DOHH2 (cell line): ENCODE data around the gene DCAF15.

Experiments
- H3F3A ChIP-seq: fragments of 200-600 bp; sonication (generic), shearing (Covaris generic); 2 replicates; pipeline ENCODE4 v1.6.0; 2016; ENCODE audit warnings: antibody characterized with exemption, mild to moderate bottlenecking; ENCODE audit not compliant: control insufficient read depth, insufficient read depth
- H3K27ac ChIP-seq: fragments of 200-600 bp; sonication (generic); 2 replicates; pipeline ENCODE4 v1.5.1; 2014; ENCODE audit warnings: low read depth, mild to moderate bottlenecking, low read length, moderate library complexity
- H3K27me3 ChIP-seq: fragments of 200-600 bp; sonication (generic); 2 replicates; pipeline ENCODE4 v1.6.1; 2014; ENCODE audit warnings: mild to moderate bottlenecking, low read length, mixed read lengths; ENCODE audit not compliant: control insufficient read depth
- H3K36me3 ChIP-seq: fragments of 200-600 bp; sonication (generic); 2 replicates; pipeline ENCODE4 v1.6.1; 2014; ENCODE audit warnings: mild to moderate bottlenecking, low read length, moderate library complexity, mixed read lengths; ENCODE audit not compliant: control insufficient read depth
- H3K4me1 ChIP-seq: fragments of 200-600 bp; sonication (generic); 2 replicates; pipeline ENCODE4 v1.6.1; 2014; ENCODE audit warnings: mild to moderate bottlenecking, low read length, mixed read lengths; ENCODE audit not compliant: control insufficient read depth
- H3K4me2 ChIP-seq: fragments of 200-600 bp; sonication (generic); 2 replicates; pipeline ENCODE4 v1.6.0; 2014; ENCODE audit warnings: mild to moderate bottlenecking, low read length, moderate library complexity
- H3K4me3 ChIP-seq: fragments of 200-600 bp; sonication (generic); 2 replicates; pipeline ENCODE4 v1.5.1; 2014; ENCODE audit warnings: mild to moderate bottlenecking, low read length, mixed read lengths
- H3K79me2 ChIP-seq: fragments of 200-600 bp; sonication (generic); 2 replicates; pipeline ENCODE4 v1.6.1; 2014; ENCODE audit warnings: mild to moderate bottlenecking, low read length, mixed read lengths; ENCODE audit not compliant: control insufficient read depth
- H3K9me2 ChIP-seq: fragments of 200-600 bp; sonication (generic); replicated peaks from 2 replicates; pipeline ENCODE4 v1.6.1; 2014; ENCODE audit warnings: mild to moderate bottlenecking, low read length, mixed read lengths; ENCODE audit not compliant: control insufficient read depth
- H3K9me3 ChIP-seq: fragments of 200-600 bp; sonication (generic); 2 replicates; pipeline ENCODE4 v1.6.1; 2014; ENCODE audit warnings: antibody characterized with exemption, low read length, mixed read lengths; ENCODE audit not compliant: control insufficient read depth, insufficient read depth
- H4K20me1 ChIP-seq: fragments of 200-600 bp; sonication (generic); 2 replicates; pipeline ENCODE4 v1.6.0; 2014; ENCODE audit warnings: low read depth, mild to moderate bottlenecking, antibody characterized with exemption, low read length, moderate library complexity; ENCODE audit not compliant: control insufficient read depth, insufficient read depth
- CTCF ChIP-seq: fragments of 200-600 bp; sonication (generic); IDR thresholded peaks from one replicate; pipeline ENCODE4 v1.5.1; 2014; ENCODE audit warnings: antibody characterized with exemption, mild to moderate bottlenecking, low read depth, low read length; ENCODE audit not compliant: poor library complexity, severe bottlenecking
- EZH2phosphoT487 ChIP-seq: fragments of 200-600 bp; sonication (generic); IDR thresholded peaks from 2 replicates; pipeline ENCODE4 v1.6.1; 2017; ENCODE audit warnings: borderline replicate concordance, mild to moderate bottlenecking, antibody characterized with exemption, low read length, moderate library complexity, mixed read lengths

The DCAF15 gene

GRCh38 chr19:13990085-13990484 is 37.8 kb downstream of the DCAF15 start:
- Histone ChIP-seq H3F3A (peaks cover 15% of the 10 kb centered on the region), H3K79me2 (peaks cover 9% of the 10 kb centered on the region), H3K27ac (no peak overlapping the region), H3K4me1 (peaks cover 36% of the 10 kb centered on the region), H3K9me3 (no peaks in the 10 kb centered on the region), H3K9me2 (no peaks in the 10 kb centered on the region), H4K20me1 (no peaks in the 10 kb centered on the region), H3K4me3 (no peak overlapping the region), H3K27me3 (no peaks in the 10 kb centered on the region), H3K36me3 (peaks cover 23% of the 10 kb centered on the region), H3K4me2 (no peak overlapping the region)
- TF ChIP-seq CTCF, result no peak
- TF ChIP-seq EZH2phosphoT487, result no peak

- Histone ChIP-seq H3F3A (peaks cover 3% of the 10 kb centered on the region), H3K4me2 (no peak overlapping the region), H3K36me3 (peaks cover 23% of the 10 kb centered on the region), H3K27me3 (no peaks in the 10 kb centered on the region), H3K4me3 (no peak overlapping the region), H4K20me1 (no peaks in the 10 kb centered on the region), H3K9me2 (no peaks in the 10 kb centered on the region), H3K9me3 (no peaks in the 10 kb centered on the region), H3K4me1 (peaks cover 18% of the 10 kb centered on the region), H3K27ac (no peak overlapping the region), H3K79me2 (peaks cover 11% of the 10 kb centered on the region)
- TF ChIP-seq EZH2phosphoT487, result no peak
- no peak for TF ChIP-seq CTCF
Measured at GRCh38 chr19:13992025-13992424, 39.7 kb downstream of the DCAF15 start.

GRCh38 chr19:13993590-13994300 is 41.4 kb downstream of the DCAF15 start:
- no peak overlapping the region for H3K27ac ChIP-seq

More at GRCh38 chr19:13993590-13994300, 41.4 kb downstream of the DCAF15 start:
- TF ChIP-seq CTCF (no peak), EZH2phosphoT487 (no peak)
- H3K4me1 ChIP-seq, result peaks cover 3% of the 10 kb centered on the region; the same call in 1 of the 2 replicates
- no peaks in the 10 kb centered on the region for H3K27me3 ChIP-seq
- peaks cover under 1% of the 10 kb centered on the region; the same call in 1 of the 2 replicates for H3K9me3 ChIP-seq
- H3K36me3 ChIP-seq, result peaks cover 21% of the 10 kb centered on the region
- no peaks in the 10 kb centered on the region for H4K20me1 ChIP-seq
- H3K79me2 ChIP-seq, result peaks cover 20% of the 10 kb centered on the region
- H3K4me2 ChIP-seq, result no peak overlapping the region
- no peaks in the 10 kb centered on the region for H3K9me2 ChIP-seq
- H3K4me3 ChIP-seq, result no peak overlapping the region
- H3F3A ChIP-seq, result 0 out of 2 replicates have a peak, but pooled peaks cover 2% of the 10 kb centered on the region
